GM23248 (cell line): ENCODE results near the gene CSNK1A1L. TPM values are rescaled to one million over a fixed set of nuclear protein-coding genes. Genes with fewer than 3 reads are reported as not detected.

Experiments used
- DNase-seq: peaks from one replicate; pipeline ENCODE4 v3.0.0-alpha.2; 2015
- H2AFZ ChIP-seq: fragments of 200-600 bp; sonication (generic); 2 replicates; pipeline ENCODE4 v1.6.1; 2016; ENCODE audit warnings: antibody characterized with exemption
- H3F3A ChIP-seq: fragments of 200-600 bp; sonication (generic); 2 replicates; pipeline ENCODE4 v1.6.1; 2016; ENCODE audit warnings: mild to moderate bottlenecking, antibody characterized with exemption, mixed run types; ENCODE audit not compliant: insufficient read depth
- H3K27ac ChIP-seq: fragments of 200-600 bp; sonication (generic); 2 replicates; pipeline ENCODE4 v1.5.1; 2016; ENCODE audit warnings: mild to moderate bottlenecking
- H3K27me3 ChIP-seq: fragments of 200-600 bp; sonication (generic); replicated peaks from 2 replicates; pipeline ENCODE4 v1.6.1; 2016; ENCODE audit warnings: mild to moderate bottlenecking; ENCODE audit not compliant: insufficient read depth
- H3K36me3 ChIP-seq: fragments of 200-600 bp; sonication (generic); 2 replicates; pipeline ENCODE4 v1.6.1; 2016; ENCODE audit warnings: low read depth, mild to moderate bottlenecking
- H3K4me1 ChIP-seq: fragments of 200-600 bp; sonication (generic); 2 replicates; pipeline ENCODE4 v1.6.1; 2016; ENCODE audit warnings: mild to moderate bottlenecking; ENCODE audit not compliant: insufficient read depth
- H3K4me2 ChIP-seq: fragments of 200-600 bp; sonication (generic); one replicate; pipeline ENCODE4 v1.6.1; 2016; ENCODE audit warnings: mild to moderate bottlenecking; ENCODE audit not compliant: unreplicated experiment
- H3K4me3 ChIP-seq: fragments of 200-600 bp; sonication (generic); 2 replicates; pipeline ENCODE4 v1.5.1; 2016; ENCODE audit warnings: mild to moderate bottlenecking
- H3K79me2 ChIP-seq: fragments of 200-600 bp; sonication (generic); 2 replicates; pipeline ENCODE4 v1.6.1; 2016; ENCODE audit warnings: mild to moderate bottlenecking; ENCODE audit not compliant: insufficient read depth
- H3K9ac ChIP-seq: fragments of 200-600 bp; sonication (generic); 2 replicates; pipeline ENCODE4 v1.6.1; 2016; ENCODE audit warnings: mild to moderate bottlenecking
- H3K9me2 ChIP-seq: fragments of 200-600 bp; sonication (generic); 2 replicates; pipeline ENCODE4 v1.6.1; 2016; ENCODE audit warnings: mixed run types, mild to moderate bottlenecking, moderate library complexity; ENCODE audit not compliant: insufficient read depth
- H3K9me3 ChIP-seq: fragments of 200-600 bp; sonication (generic); one replicate; pipeline ENCODE4 v1.6.1; 2017; ENCODE audit warnings: low read depth
- H4K20me1 ChIP-seq: fragments of 200-600 bp; sonication (generic); 2 replicates; pipeline ENCODE4 v1.6.0; 2016; ENCODE audit not compliant: insufficient read depth
- EZH2 ChIP-seq: fragments of 200-600 bp; sonication (generic); IDR thresholded peaks from 2 replicates; pipeline ENCODE4 v1.6.1; 2018; ENCODE audit warnings: antibody characterized with exemption, mild to moderate bottlenecking; ENCODE audit not compliant: insufficient read depth, poor library complexity, severe bottlenecking
- EZH2phosphoT487 ChIP-seq: fragments of 200-600 bp; sonication (generic); IDR thresholded peaks from 2 replicates; pipeline ENCODE4 v1.6.1; 2018; ENCODE audit warnings: antibody characterized with exemption, moderate library complexity, mild to moderate bottlenecking, low read depth; ENCODE audit not compliant: insufficient read depth
- WGBS, 2 experiments: methylation state at CpG; one replicate each; pipeline ENCODE4 v1.1.6; 2015 to 2017; ENCODE audit warnings: low lambda C conversion rate in 2 of 2, low coverage in 1 of 2; ENCODE audit errors: missing lambda C conversion rate in 2 of 2; 5-methylcytosine and 5-hydroxymethylcytosine counted together
- in situ Hi-C: fragments of 300-500 bp; cut with MboI; formaldehyde crosslinking; loops from 2 replicates; pipeline ENCODE4 v1.15.0; 2020
- polyA plus RNA-seq: library from polyadenylated mRNA; unstranded; fragments of >200 nt; fragmentation: Nextera tagmentation; extraction: Ambion mirVana; gene quantifications from 2 replicates; pipeline ENCODE4 v1.2.1, GENCODE V29; 2016
- total RNA-seq: library from RNA; depleted of rRNA; stranded (reverse); fragments of >200 nt; shearing (Covaris generic); gene quantifications from 2 replicates; pipeline ENCODE4 v1.2.3, GENCODE V29; 2014

CSNK1A1L gene
- total and polyA plus RNA-seq, 2 experiments from 2014 or later, result not detected

GRCh38 chr13:37107456-37107855 is 2.0 kb upstream of the CSNK1A1L start:
- no peaks in the 10 kb centered on the region for H3K36me3 ChIP-seq
- H3F3A ChIP-seq, result no peaks in the 10 kb centered on the region
- in situ Hi-C loops, result loop anchor here (5.0 kb wide), 1 partner anchor 495 kb away; no protein-coding TSS in a partner anchor
- H3K4me1 ChIP-seq, result peaks cover 9% of the 10 kb centered on the region
- H4K20me1 ChIP-seq, result no peaks in the 10 kb centered on the region
- no peak overlapping the region for H3K4me2 ChIP-seq
- 56 to 58% methylated on average over 4 of the region's 4 CpGs for WGBS, 2 experiments
- no peak overlapping the region for H3K9ac ChIP-seq
- 0 out of 2 replicates have a peak overlapping the region, but pooled peaks have one; percentile 10 for H2AFZ ChIP-seq
- no peaks in the 10 kb centered on the region for H3K9me2 ChIP-seq
- no peak for DNase-seq
- H3K4me3 ChIP-seq, result no peak overlapping the region
- H3K27ac ChIP-seq, result no peak overlapping the region
- H3K79me2 ChIP-seq, result no peaks in the 10 kb centered on the region
- H3K27me3 ChIP-seq, result no peaks in the 10 kb centered on the region
- H3K9me3 ChIP-seq, result no peaks in the 10 kb centered on the region
- TF ChIP-seq EZH2, result no peak

- no peaks in the 10 kb centered on the region for H3K9me2 ChIP-seq
- H3K27ac ChIP-seq, result no peak overlapping the region
- H3K27me3 ChIP-seq, result no peaks in the 10 kb centered on the region
- WGBS, 2 experiments, result 83 to 88% methylated on average over 2 of the region's 2 CpGs
- H3K4me1 ChIP-seq, result peaks cover 9% of the 10 kb centered on the region
- no peak overlapping the region for H3K4me3 ChIP-seq
- no peaks in the 10 kb centered on the region for H3K9me3 ChIP-seq
- H3K4me2 ChIP-seq, result no peak overlapping the region
- H3K9ac ChIP-seq, result no peak overlapping the region
- no peaks in the 10 kb centered on the region for H3K79me2 ChIP-seq
- in situ Hi-C loops, result loop anchor here (5.0 kb wide), 1 partner anchor 496 kb away; no protein-coding TSS in a partner anchor
- no peaks in the 10 kb centered on the region for H3K36me3 ChIP-seq
- H3F3A ChIP-seq, result no peaks in the 10 kb centered on the region
- TF ChIP-seq EZH2phosphoT487 (no peak), EZH2 (no peak)
- no peaks in the 10 kb centered on the region for H4K20me1 ChIP-seq
- DNase-seq, result no peak
- no peak overlapping the region for H2AFZ ChIP-seq
These were observed 1.2 kb upstream of the CSNK1A1L start for GRCh38 chr13:37106642-37107041.

- Histone ChIP-seq H3K4me1 (no peaks in the 10 kb centered on the region), H3K9me3 (no peaks in the 10 kb centered on the region), H3K27me3 (no peaks in the 10 kb centered on the region), H3K4me3 (no peak overlapping the region), H3K4me2 (no peak overlapping the region), H3K36me3 (no peaks in the 10 kb centered on the region), H3F3A (no peaks in the 10 kb centered on the region), H4K20me1 (no peaks in the 10 kb centered on the region), H3K79me2 (no peaks in the 10 kb centered on the region), H3K9me2 (no peaks in the 10 kb centered on the region), H3K9ac (no peak overlapping the region), H3K27ac (no peak overlapping the region), H2AFZ (no peak overlapping the region)
- no peak for DNase-seq
- in situ Hi-C loops, result no loop called here
- WGBS, 2 experiments, result 42 to 56% methylated on average over 4 of the region's 4 CpGs
- TF ChIP-seq EZH2 (no peak), EZH2phosphoT487 (no peak)
These were observed 2.6 kb downstream of the CSNK1A1L start for GRCh38 chr13:37102896-37103295.

- no peak overlapping the region for H3K9ac ChIP-seq
- H3K9me2 ChIP-seq, result no peaks in the 10 kb centered on the region
- H3F3A ChIP-seq, result no peaks in the 10 kb centered on the region
- H4K20me1 ChIP-seq, result no peaks in the 10 kb centered on the region
- DNase-seq, result no peak
- no peaks in the 10 kb centered on the region for H3K27me3 ChIP-seq
- TF ChIP-seq EZH2phosphoT487 (no peak), EZH2 (no peak)
- no peak overlapping the region for H3K4me2 ChIP-seq
- no peaks in the 10 kb centered on the region for H3K79me2 ChIP-seq
- 0 out of 2 replicates have a peak, but pooled peaks cover 3% of the 10 kb centered on the region for H3K4me1 ChIP-seq
- H3K36me3 ChIP-seq, result no peaks in the 10 kb centered on the region
- no peaks in the 10 kb centered on the region for H3K9me3 ChIP-seq
- H3K27ac ChIP-seq, result no peak overlapping the region
- H2AFZ ChIP-seq, result no peak overlapping the region
- no peak overlapping the region for H3K4me3 ChIP-seq
- in situ Hi-C loops, result no loop called here
- 52 to 63% methylated on average over 1 of the region's 1 CpG for WGBS, 2 experiments
These were observed 4.3 kb downstream of the CSNK1A1L start for GRCh38 chr13:37101201-37101600.

- Histone ChIP-seq H3K4me2 (no peak overlapping the region), H3K36me3 (no peaks in the 10 kb centered on the region), H3K9ac (no peak overlapping the region), H3K27ac (no peak overlapping the region), H3K4me3 (no peak overlapping the region), H3K9me3 (no peaks in the 10 kb centered on the region), H3F3A (no peaks in the 10 kb centered on the region), H3K27me3 (no peaks in the 10 kb centered on the region), H3K9me2 (no peaks in the 10 kb centered on the region), H3K4me1 (0 out of 2 replicates have a peak, but pooled peaks cover 3% of the 10 kb centered on the region), H2AFZ (no peak overlapping the region), H4K20me1 (no peaks in the 10 kb centered on the region), H3K79me2 (no peaks in the 10 kb centered on the region)
- in situ Hi-C loops, result no loop called here
- no peak for DNase-seq
- TF ChIP-seq EZH2 (no peak), EZH2phosphoT487 (no peak)
These were observed 4.7 kb downstream of the CSNK1A1L start for GRCh38 chr13:37100731-37101130.
